ENCODE data around the gene SLIT3.
"Not testable (repeated sequence)": the region's sequence is repeated elsewhere in the genome, so short reads cannot be mapped to it uniquely, and the experiment has no call there.

GRCh38 chr5:169211761-169212160 is 89.2 kb downstream of the SLIT3 start:
- TF ChIP-seq CTCF, EZH2, EZH2phosphoT487 (IDR thresholded peaks at IDR 0.05): not testable (repeated sequence)
